SU-DHL-6 (cell line): Measurements from ENCODE around the gene EEF2K.

Source experiments
- CTCF ChIP-seq: fragments of 200-600 bp; sonication (generic); IDR thresholded peaks from one replicate; pipeline ENCODE4 v1.5.1; 2017; ENCODE audit warnings: antibody characterized with exemption, mild to moderate bottlenecking, low read length, moderate library complexity; ENCODE audit not compliant: insufficient read depth, poor library complexity, severe bottlenecking
- EZH2phosphoT487 ChIP-seq: fragments of 200-600 bp; sonication (generic), shearing (Covaris generic); conservative IDR thresholded peaks from 2 replicates; pipeline ENCODE4 v1.6.1; 2018; ENCODE audit warnings: mild to moderate bottlenecking, antibody characterized with exemption, low read length, moderate library complexity, mixed read lengths

- TF ChIP-seq CTCF (no peak), EZH2phosphoT487 (no peak)
These were observed 19.0 kb downstream of the EEF2K start for GRCh38 chr16:22225060-22225459.
